Endothelial cell of umbilical vein (primary cell): ENCODE measurements around the gene CHSY1.

Experiments used
- CTCF ChIP-seq, 2 donors: IDR thresholded peaks; 1 replicate in 1 of 2; 2 replicates in 1 of 2; pipeline ENCODE4 v1.5.1; 2011; ENCODE audit warnings: low read length in 2 of 2, mild to moderate bottlenecking in 2 of 2, moderate library complexity in 2 of 2, control low read depth in 1 of 2, inconsistent platforms in 1 of 2, low read depth in 1 of 2; ENCODE audit not compliant: insufficient read depth in 1 of 2; ENCODE audit errors: extremely low read depth in 1 of 2
- POLR2A ChIP-seq: IDR thresholded peaks from 2 replicates; pipeline ENCODE4 v1.6.1; 2012; ENCODE audit warnings: low read depth, mild to moderate bottlenecking, control low read depth, low read length

DNA sequence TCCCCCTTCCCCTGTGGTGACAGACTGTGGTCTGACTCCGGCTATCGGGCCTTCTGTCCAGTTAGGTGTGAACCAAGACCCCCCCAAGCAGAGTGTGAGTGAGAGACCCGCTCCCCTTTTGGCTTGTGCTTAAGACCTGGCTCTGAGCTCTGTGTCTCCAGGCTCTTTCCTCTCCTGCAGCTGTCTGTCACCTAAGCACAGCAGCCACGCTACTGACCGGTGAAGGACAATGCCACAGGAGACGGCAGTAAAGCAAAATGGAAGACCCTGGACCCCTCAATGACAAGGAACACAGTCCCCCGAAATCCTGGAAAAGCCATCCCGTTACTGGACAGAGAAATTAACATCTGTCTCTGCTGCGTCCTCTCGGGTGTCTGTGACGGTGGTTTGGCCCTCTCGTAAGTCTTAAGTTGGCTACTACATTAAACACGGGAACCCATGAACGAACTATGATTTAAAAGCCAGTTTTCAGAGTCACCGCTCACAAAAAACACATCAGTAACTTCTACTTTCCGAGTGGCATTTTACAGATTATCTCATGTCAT, 53.7 kb downstream of the CHSY1 start:
- TF ChIP-seq CTCF (IDR thresholded peaks at IDR 0.05; ENCODE audit: extremely low read depth in 1 of 2, insufficient read depth in 1 of 2, low read depth in 1 of 2, low read length in 2 of 2): no peak
- TF ChIP-seq POLR2A: no peak
